B cell (primary cell): ENCODE data around the gene POP4. TPM values are rescaled to one million over a fixed set of nuclear protein-coding genes. Genes with fewer than 3 reads are reported as not detected.

Experiments used
- ATAC-seq: fragments of 200-7000 bp; cut with Tn5 transposase; one replicate; pipeline ENCODE4 v1.10.0; 2021; ENCODE audit warnings: low read depth, mild to moderate bottlenecking, moderate number of reproducible peaks, moderate library complexity
- CTCF ChIA-PET: fragments of 350-600 bp; sonication (Branson Sonifier 250); formaldehyde crosslinking; loops from one replicate; lab custom pipeline; 2021; ENCODE audit warnings: antibody characterized with exemption, inconsistent platforms; lab: Charles Lee
- POLR2A ChIA-PET: fragments of 350-600 bp; sonication (Branson Sonifier 250); formaldehyde crosslinking; loops from one replicate; lab custom pipeline; 2021; ENCODE audit warnings: antibody characterized with exemption; lab: Charles Lee
- DNase-seq: peaks from one replicate; pipeline ENCODE4 v3.0.0; 2013
- H2AFZ ChIP-seq: 2 replicates; pipeline ENCODE4 v1.6.1; 2012; ENCODE audit warnings: mild to moderate bottlenecking, low read depth, low read length; ENCODE audit not compliant: insufficient read depth, poor library complexity, severe bottlenecking
- H3K27ac ChIP-seq, 2 donors: 1 replicate in 1 of 2; 2 replicates in 1 of 2; pipeline ENCODE4 v1.5.1; 2012 to 2013; ENCODE audit warnings: low read length in 2 of 2, mild to moderate bottlenecking in 2 of 2, moderate library complexity in 1 of 2
- H3K27me3 ChIP-seq, 4 experiments: fragments of 200-600 bp in 1 of 4; sonication (generic) in 1 of 4; replicated peaks in 1 of 4; 1 replicate in 2 of 4; 2 replicates in 2 of 4; pipeline versions ENCODE4 v1.6.1 to v1.7.0; 2013 to 2016; ENCODE audit warnings: low read length in 3 of 4, mild to moderate bottlenecking in 2 of 4, mixed read lengths in 1 of 4, moderate library complexity in 1 of 4; ENCODE audit not compliant: insufficient read depth in 4 of 4, control insufficient read depth in 3 of 4; ENCODE audit errors: control extremely low read depth in 1 of 4
- H3K36me3 ChIP-seq, 2 experiments: replicated peaks in 1 of 2; 1 replicate in 1 of 2; 2 replicates in 1 of 2; pipeline versions ENCODE4 v1.6.1 to v1.7.1; 2013; ENCODE audit warnings: low read length in 1 of 2; ENCODE audit not compliant: insufficient read depth in 2 of 2, control insufficient read depth in 1 of 2; ENCODE audit errors: control extremely low read depth in 1 of 2, extremely low read depth in 1 of 2
- H3K4me1 ChIP-seq, 2 donors: fragments of 200-600 bp in 1 of 2; sonication (generic) in 1 of 2; 1 replicate in 1 of 2; 2 replicates in 1 of 2; pipeline versions ENCODE4 v1.5.1 to v1.6.1; 2013 to 2017; ENCODE audit warnings: low read length in 2 of 2; ENCODE audit not compliant: control insufficient read depth in 2 of 2, insufficient read depth in 2 of 2
- H3K4me2 ChIP-seq: replicated peaks from 2 replicates; pipeline ENCODE3; 2012; ENCODE audit warnings: mild to moderate bottlenecking, low read depth, low read length; ENCODE audit not compliant: poor library complexity, severe bottlenecking
- H3K4me3 ChIP-seq, 5 experiments: fragments of 200-600 bp in 1 of 5; sonication (generic) in 1 of 5; 1 replicate in 3 of 5; 2 replicates in 2 of 5; pipeline versions ENCODE4 v1.5.1 to v1.7.0; 2011 to 2016; ENCODE audit warnings: low read length in 4 of 5, mild to moderate bottlenecking in 4 of 5, low read depth in 2 of 5, control low read depth in 1 of 5, moderate library complexity in 1 of 5; ENCODE audit not compliant: insufficient read depth in 1 of 5; ENCODE audit errors: control extremely low read depth in 1 of 5, extremely low read depth in 1 of 5
- H3K79me2 ChIP-seq: fragments of 200-600 bp; sonication (generic); one replicate; pipeline ENCODE4 v1.6.0; 2016; ENCODE audit warnings: low read length; ENCODE audit not compliant: control insufficient read depth, insufficient read depth
- H3K9ac ChIP-seq: fragments of 200-600 bp; sonication (generic); 2 replicates; pipeline ENCODE4 v1.6.1; 2017; ENCODE audit warnings: mild to moderate bottlenecking, low read length, moderate library complexity
- H3K9me3 ChIP-seq, 3 donors: one replicate each; pipeline versions ENCODE4 v1.6.1 to v1.7.1; 2013; ENCODE audit warnings: low read length in 2 of 3; ENCODE audit not compliant: control insufficient read depth in 2 of 3, insufficient read depth in 1 of 3; ENCODE audit errors: control extremely low read depth in 1 of 3
- H4K20me1 ChIP-seq: 2 replicates; pipeline ENCODE4 v1.6.0; 2012; ENCODE audit warnings: mild to moderate bottlenecking, low read length; ENCODE audit not compliant: insufficient read depth, control insufficient read depth, poor library complexity, severe bottlenecking
- H3K27ac Mint-ChIP-seq: one replicate; pipeline ENCODE4 v1.8.0; 2021; ENCODE audit warnings: mixed read lengths
- H3K27me3 Mint-ChIP-seq: one replicate; pipeline ENCODE4 v1.8.0; 2021; ENCODE audit warnings: mixed read lengths
- H3K4me1 Mint-ChIP-seq: one replicate; pipeline ENCODE4 v1.8.0; 2021; ENCODE audit warnings: mixed read lengths
- H3K4me3 Mint-ChIP-seq: one replicate; pipeline ENCODE4 v1.8.0; 2021; ENCODE audit warnings: mixed read lengths
- H3K9me3 Mint-ChIP-seq: one replicate; pipeline ENCODE4 v1.8.0; 2022; ENCODE audit warnings: mixed read lengths; ENCODE audit not compliant: insufficient read depth
- EZH2 ChIP-seq: IDR thresholded peaks from 2 replicates; pipeline ENCODE4 v1.6.1; 2012; ENCODE audit warnings: borderline replicate concordance, low read depth, mild to moderate bottlenecking, moderate library complexity, low read length; ENCODE audit not compliant: insufficient read depth, poor library complexity, severe bottlenecking
- WGBS: methylation state at CpG from one replicate; pipeline ENCODE4 v1.1.5; 2013; ENCODE audit warnings: missing lambda C conversion rate; ENCODE audit not compliant: insufficient coverage; 5-methylcytosine and 5-hydroxymethylcytosine counted together
- intact Hi-C: fragments of 100-400 bp; cut with micrococcal nuclease; formaldehyde crosslinking; loops from one replicate; pipeline ENCODE4 v1.10.0; 2022
- polyA plus RNA-seq: library from polyadenylated mRNA; depleted of rRNA; stranded (reverse); fragments of >200 nt; gene quantifications from 2 replicates; pipeline ENCODE4 v1.2.3, GENCODE V29; 2012
- total RNA-seq, 2 donors: library from RNA; stranded (reverse); fragments of 120-200 nt in 1 of 2; gene quantifications; 1 replicate in 1 of 2; 2 replicates in 1 of 2; pipeline versions ENCODE4 v1.2.3 to v1.2.4, GENCODE V29; 2013 to 2022
- TF ChIP-seq, protein P1 (sequence below): fragments of 200-600 bp; IDR thresholded peaks from one replicate; pipeline ENCODE4 v1.8.0; 2022; ENCODE audit warnings: antibody characterized with exemption, mild to moderate bottlenecking

The POP4 gene
- total and polyA plus RNA-seq, 2 donors (not counting 1 experiment from before 2014, with no cell fraction given): 58.9 to 61.2 TPM

- H3K4me2 ChIP-seq: no peak overlapping the region
- Mint-ChIP-seq H3K9me3 (no peaks in the 10 kb centered on the region), H3K27me3 (peaks cover 27% of the 10 kb centered on the region), H3K4me3 (no peak overlapping the region), H3K4me1 (peaks cover 2% of the 10 kb centered on the region), H3K27ac (no peak overlapping the region)
- no peaks in the 10 kb centered on the region for H3K4me1 ChIP-seq
- H3K4me3 ChIP-seq: no peak overlapping the region
- ChIA-PET CTCF (no interaction called here), POLR2A (no interaction called here)
- no peak overlapping the region for H2AFZ ChIP-seq
- TF ChIP-seq, protein P1, sequence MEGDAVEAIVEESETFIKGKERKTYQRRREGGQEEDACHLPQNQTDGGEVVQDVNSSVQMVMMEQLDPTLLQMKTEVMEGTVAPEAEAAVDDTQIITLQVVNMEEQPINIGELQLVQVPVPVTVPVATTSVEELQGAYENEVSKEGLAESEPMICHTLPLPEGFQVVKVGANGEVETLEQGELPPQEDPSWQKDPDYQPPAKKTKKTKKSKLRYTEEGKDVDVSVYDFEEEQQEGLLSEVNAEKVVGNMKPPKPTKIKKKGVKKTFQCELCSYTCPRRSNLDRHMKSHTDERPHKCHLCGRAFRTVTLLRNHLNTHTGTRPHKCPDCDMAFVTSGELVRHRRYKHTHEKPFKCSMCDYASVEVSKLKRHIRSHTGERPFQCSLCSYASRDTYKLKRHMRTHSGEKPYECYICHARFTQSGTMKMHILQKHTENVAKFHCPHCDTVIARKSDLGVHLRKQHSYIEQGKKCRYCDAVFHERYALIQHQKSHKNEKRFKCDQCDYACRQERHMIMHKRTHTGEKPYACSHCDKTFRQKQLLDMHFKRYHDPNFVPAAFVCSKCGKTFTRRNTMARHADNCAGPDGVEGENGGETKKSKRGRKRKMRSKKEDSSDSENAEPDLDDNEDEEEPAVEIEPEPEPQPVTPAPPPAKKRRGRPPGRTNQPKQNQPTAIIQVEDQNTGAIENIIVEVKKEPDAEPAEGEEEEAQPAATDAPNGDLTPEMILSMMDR: no peak
- no peak for TF ChIP-seq EZH2
- H3K36me3 ChIP-seq: no peaks in the 10 kb centered on the region
- H3K27ac ChIP-seq: no peak overlapping the region
- WGBS: 100% methylated on average over 3 of the region's 6 CpGs
- DNase-seq: no peak
- no peaks in the 10 kb centered on the region for H3K9me3 ChIP-seq
- H3K27me3 ChIP-seq: peaks cover 0 to 3% (median 0%) of the 10 kb centered on the region in 4 experiments
- H4K20me1 ChIP-seq: no peaks in the 10 kb centered on the region
- ATAC-seq: no peak
- intact Hi-C loops: no loop called here
- no peaks in the 10 kb centered on the region for H3K79me2 ChIP-seq
- H3K9ac ChIP-seq: no peak overlapping the region
Measured at GRCh38 chr19:29644210-29644609, 38.1 kb downstream of the POP4 start.

GRCh38 chr19:29645491-29645867 lies 39.4 kb downstream of the POP4 start:
- Histone ChIP-seq H3K27ac (no peak overlapping the region), H3K79me2 (no peaks in the 10 kb centered on the region), H4K20me1 (no peaks in the 10 kb centered on the region), H3K9me3 (no peaks in the 10 kb centered on the region), H3K9ac (no peak overlapping the region), H3K4me1 (no peaks in the 10 kb centered on the region), H3K4me3 (no peak overlapping the region), H3K4me2 (no peak overlapping the region), H3K36me3 (no peaks in the 10 kb centered on the region), H3K27me3 (peaks cover 0 to 3% (median 0%) of the 10 kb centered on the region in 4 experiments), H2AFZ (no peak overlapping the region)
- ATAC-seq (no peak), DNase-seq (no peak)
- ChIA-PET CTCF (interaction anchor here (1.3 kb wide), 1 partner anchor 34 kb away, joined by 3 read pairs; no protein-coding TSS in a partner anchor), POLR2A (no interaction called here)
- intact Hi-C loops: no loop called here
- Mint-ChIP-seq H3K4me3 (no peak overlapping the region), H3K4me1 (peaks cover 2% of the 10 kb centered on the region), H3K27ac (no peak overlapping the region), H3K9me3 (no peaks in the 10 kb centered on the region), H3K27me3 (peaks cover 29% of the 10 kb centered on the region)
- no peak for TF ChIP-seq EZH2
- TF ChIP-seq, protein P1: no peak
- 49% methylated on average over 5 of the region's 5 CpGs for WGBS
